Erythroblast (primary cell): ENCODE data around the gene TLX3.

Source experiments
- GATA1 ChIP-seq: IDR thresholded peaks from 2 replicates; pipeline ENCODE4 v1.6.1; 2011; ENCODE audit warnings: low read depth, mild to moderate bottlenecking, control low read depth, low read length, moderate library complexity
- POLR2A ChIP-seq: IDR thresholded peaks from 2 replicates; pipeline ENCODE4 v1.6.1; 2011; ENCODE audit warnings: mild to moderate bottlenecking, low read length

GRCh38 chr5:171263181-171263580 is 45.9 kb upstream of the TLX3 start:
- TF ChIP-seq POLR2A (peak; percentile 48), GATA1 (no peak)
